ENCODE data around the gene GPR18.

GPR18 gene

GRCh38 chr13:99258210-99258860, at the start of gene GPR18:
Gene GPR18 (minus strand): TSS chr13:99258379. CDS start chr13:99255872, 2,507 bp downstream.
- peak; percentile 61 for DNase-seq

GRCh38 chr13:99307648-99308339, 49.6 kb upstream of the GPR18 start:
- DNase-seq: peak; percentile 76

- peak; percentile 54 for DNase-seq
Measured at GRCh38 chr13:99307247-99307646, 49.1 kb upstream of the GPR18 start, which contains the start of gene GPR183. Gene GPR183 (minus strand): TSS chr13:99307399. CDS start chr13:99296145, 11,254 bp downstream.

- DNase-seq: no peak
Measured at GRCh38 chr13:99305566-99305965, 47.4 kb upstream of the GPR18 start.

- peak; percentile 37 for DNase-seq
Measured at GRCh38 chr13:99305158-99305557, 47.0 kb upstream of the GPR18 start.

- DNase-seq: peak; percentile 26
Measured at GRCh38 chr13:99304541-99304940, 46.4 kb upstream of the GPR18 start.

GRCh38 chr13:99303863-99304521, 45.8 kb upstream of the GPR18 start:
- DNase-seq: peak; percentile 75

GRCh38 chr13:99302637-99303505, 44.7 kb upstream of the GPR18 start:
- no peak for DNase-seq

- no peak for DNase-seq
Measured at GRCh38 chr13:99301913-99302636, 43.9 kb upstream of the GPR18 start.

- no peak for DNase-seq
Measured at GRCh38 chr13:99301056-99301838, 43.1 kb upstream of the GPR18 start.

- no peak for DNase-seq
Measured at GRCh38 chr13:99299920-99300341, 41.8 kb upstream of the GPR18 start.

- no peak for DNase-seq
Measured at GRCh38 chr13:99299256-99299919, 41.2 kb upstream of the GPR18 start.

GRCh38 chr13:99298056-99298455, 39.9 kb upstream of the GPR18 start:
- DNase-seq: no peak

- no peak for DNase-seq
Measured at GRCh38 chr13:99297331-99297730, 39.2 kb upstream of the GPR18 start.

- DNase-seq: no peak
Measured at GRCh38 chr13:99296398-99296797, 38.2 kb upstream of the GPR18 start.

GRCh38 chr13:99295488-99296252, 37.5 kb upstream of the GPR18 start:
- no peak for DNase-seq

- no peak for DNase-seq
Measured at GRCh38 chr13:99294958-99295357, 36.8 kb upstream of the GPR18 start.

GRCh38 chr13:99294198-99294597, 36.0 kb upstream of the GPR18 start:
- no peak for DNase-seq

GRCh38 chr13:99293178-99293577, 35.0 kb upstream of the GPR18 start:
- no peak for DNase-seq

- DNase-seq: no peak
Measured at GRCh38 chr13:99290894-99291293, 32.7 kb upstream of the GPR18 start.
